Measurements from ENCODE around the gene ITGA3. TPM values are rescaled to one million over a fixed set of nuclear protein-coding genes. Genes with fewer than 3 reads are reported as not detected.

The ITGA3 gene
- total and polyA plus RNA-seq, 2 of the 13 experiments (the other 11 are each of a cell fraction or from before 2014, with no cell fraction given) = 0.48 to 0.69 TPM

DNA sequence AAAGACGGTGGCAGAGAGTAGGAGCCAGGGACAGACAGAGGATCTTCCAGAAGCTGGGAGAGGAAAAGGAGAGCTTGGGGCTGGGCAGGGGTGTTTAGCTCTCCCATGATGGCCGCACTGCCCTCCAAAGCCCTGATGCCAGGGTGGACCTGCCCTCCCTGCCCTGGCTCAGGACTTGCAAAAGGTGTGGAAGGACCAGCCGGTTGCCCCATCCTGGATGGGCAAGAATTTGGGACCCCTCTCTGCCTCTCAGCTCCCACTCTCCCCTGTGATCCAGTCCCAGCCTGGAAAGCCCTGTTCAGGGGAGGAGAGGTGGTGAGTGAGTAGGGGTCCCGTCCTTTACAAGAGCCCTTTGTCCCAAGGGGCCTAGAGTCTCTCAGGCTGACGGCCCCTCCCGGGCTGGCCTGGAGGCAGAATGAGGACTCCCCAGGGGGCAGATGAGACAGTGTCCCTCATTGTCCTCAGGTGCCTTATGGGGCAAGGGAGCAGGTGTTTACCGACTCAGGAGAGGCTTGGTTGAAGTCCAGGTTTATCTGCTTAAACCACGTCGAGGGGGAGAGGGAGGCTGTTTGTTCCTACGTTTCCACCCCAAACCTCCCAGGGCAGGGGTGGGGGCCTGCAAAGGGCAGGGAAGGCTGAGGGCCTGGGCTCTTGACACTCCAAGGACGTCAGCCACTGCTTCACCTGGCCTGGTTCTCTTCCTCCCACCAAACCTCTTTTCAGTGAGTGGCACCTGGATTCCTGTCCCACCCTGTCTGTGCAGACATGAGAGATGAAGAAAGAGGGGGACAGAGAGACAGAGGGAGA lies 19.3 kb upstream of the ITGA3 start (continued):
- TF ChIP-seq, protein P1, sequence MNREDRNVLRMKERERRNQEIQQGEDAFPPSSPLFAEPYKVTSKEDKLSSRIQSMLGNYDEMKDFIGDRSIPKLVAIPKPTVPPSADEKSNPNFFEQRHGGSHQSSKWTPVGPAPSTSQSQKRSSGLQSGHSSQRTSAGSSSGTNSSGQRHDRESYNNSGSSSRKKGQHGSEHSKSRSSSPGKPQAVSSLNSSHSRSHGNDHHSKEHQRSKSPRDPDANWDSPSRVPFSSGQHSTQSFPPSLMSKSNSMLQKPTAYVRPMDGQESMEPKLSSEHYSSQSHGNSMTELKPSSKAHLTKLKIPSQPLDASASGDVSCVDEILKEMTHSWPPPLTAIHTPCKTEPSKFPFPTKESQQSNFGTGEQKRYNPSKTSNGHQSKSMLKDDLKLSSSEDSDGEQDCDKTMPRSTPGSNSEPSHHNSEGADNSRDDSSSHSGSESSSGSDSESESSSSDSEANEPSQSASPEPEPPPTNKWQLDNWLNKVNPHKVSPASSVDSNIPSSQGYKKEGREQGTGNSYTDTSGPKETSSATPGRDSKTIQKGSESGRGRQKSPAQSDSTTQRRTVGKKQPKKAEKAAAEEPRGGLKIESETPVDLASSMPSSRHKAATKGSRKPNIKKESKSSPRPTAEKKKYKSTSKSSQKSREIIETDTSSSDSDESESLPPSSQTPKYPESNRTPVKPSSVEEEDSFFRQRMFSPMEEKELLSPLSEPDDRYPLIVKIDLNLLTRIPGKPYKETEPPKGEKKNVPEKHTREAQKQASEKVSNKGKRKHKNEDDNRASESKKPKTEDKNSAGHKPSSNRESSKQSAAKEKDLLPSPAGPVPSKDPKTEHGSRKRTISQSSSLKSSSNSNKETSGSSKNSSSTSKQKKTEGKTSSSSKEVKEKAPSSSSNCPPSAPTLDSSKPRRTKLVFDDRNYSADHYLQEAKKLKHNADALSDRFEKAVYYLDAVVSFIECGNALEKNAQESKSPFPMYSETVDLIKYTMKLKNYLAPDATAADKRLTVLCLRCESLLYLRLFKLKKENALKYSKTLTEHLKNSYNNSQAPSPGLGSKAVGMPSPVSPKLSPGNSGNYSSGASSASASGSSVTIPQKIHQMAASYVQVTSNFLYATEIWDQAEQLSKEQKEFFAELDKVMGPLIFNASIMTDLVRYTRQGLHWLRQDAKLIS (CRISPR knock-in tag; IDR thresholded peaks at IDR 0.05) = no peak
- no peak for TF ChIP-seq FOXA1 (IDR thresholded peaks at IDR 0.05)
- 0 out of 2 replicates have a peak, but pooled peaks have one; percentile 34 for TF ChIP-seq FOXA1 (CRISPR knock-in tag; IDR thresholded peaks at IDR 0.05)
- TF ChIP-seq HDAC6 (IDR thresholded peaks at IDR 0.05; ENCODE audit: low read depth, low read length) = no peak
- no peak for TF ChIP-seq ZNF678 (CRISPR knock-in tag; IDR thresholded peaks at IDR 0.05)
- TF ChIP-seq HNF4A (CRISPR knock-in tag; IDR thresholded peaks at IDR 0.05) = 0 out of 2 replicates have a peak, but pooled peaks have one; percentile 14

DNA sequence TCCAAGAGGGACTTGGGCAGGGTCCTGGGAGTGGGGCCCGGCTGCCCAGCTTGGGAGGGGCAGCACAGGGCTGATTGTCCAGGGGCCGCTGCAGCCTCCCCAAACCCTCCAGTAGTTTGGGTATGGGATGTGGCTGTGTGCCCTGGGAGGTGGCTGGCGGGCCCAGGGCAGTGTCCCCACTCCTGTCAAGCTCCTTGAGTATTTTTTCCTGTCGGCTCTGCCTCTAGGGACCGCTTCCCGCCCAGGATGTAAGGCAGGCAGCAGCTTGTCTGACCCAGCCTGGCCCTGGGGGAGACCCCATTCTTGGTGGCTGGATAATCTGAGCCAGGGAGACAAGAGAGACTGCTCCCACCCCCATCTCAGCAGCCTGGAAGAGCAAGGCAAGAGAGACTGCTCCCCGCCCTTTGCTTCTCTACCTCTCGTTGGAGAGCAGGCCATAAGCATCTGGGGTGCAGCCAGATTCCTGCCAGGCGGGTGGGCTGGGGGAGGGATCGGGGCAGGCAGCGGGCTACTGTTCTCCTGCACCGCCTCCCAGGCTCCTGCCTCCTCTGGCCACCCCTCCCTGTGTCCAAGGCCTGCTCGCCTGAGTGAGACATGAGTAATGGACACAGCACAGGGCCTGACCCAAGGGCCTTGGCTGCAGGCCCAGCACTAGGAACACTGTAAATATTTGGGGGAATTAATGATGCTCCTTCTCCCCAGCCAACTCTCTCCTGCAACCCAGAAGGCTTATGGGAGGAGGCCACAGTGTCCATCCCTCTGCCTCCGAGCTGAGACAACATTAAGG lies 18.4 kb upstream of the ITGA3 start:
- POLR2A ChIA-PET = no interaction called here
- BruUV-seq (replicated peaks) = no TSS peak
- no peak for DNase-seq (ENCODE audit: low spot score)
- FAIRE-seq = no peak
- no peaks in the 10 kb centered on the region for H4K20me1 ChIP-seq (ENCODE audit: insufficient read depth, low read length)
- 12% methylated on average over 8 of the region's 14 CpGs for WGBS (ENCODE audit: low lambda C conversion rate)
- peaks cover 0 to 9% of the 10 kb centered on the region in 2 experiments; a peak in 3 of 5 replicates for H3K27me3 ChIP-seq (ENCODE audit: control insufficient read depth in 1 of 2, insufficient read depth in 2 of 2, low read length in 2 of 2)
- intact Hi-C loops (cut with micrococcal nuclease; ENCODE audit: unreplicated experiment) (no loop called here), in situ Hi-C loops (cut with HindIII; ENCODE audit: extremely low pct_ligation_motif_present, low pct_unique_long_range_greater_than_20kb) (no loop called here)
- peak overlapping the region; percentile 33; the same call in 1 of the 2 replicates for H3K4me2 ChIP-seq (ENCODE audit: low read depth, low read length)
- no peaks in the 10 kb centered on the region for H3K9me3 ChIP-seq (ENCODE audit: low read length)
- H3K36me3 ChIP-seq (replicated peaks in 1 of 2; ENCODE audit: control insufficient read depth in 1 of 2, insufficient read depth in 2 of 2, low read length in 2 of 2) = no peaks in the 10 kb centered on the region
- no peak overlapping the region for H3K4me3 ChIP-seq (replicated peaks in 1 of 3; ENCODE audit: insufficient read depth in 1 of 3, low read depth in 2 of 3, low read length in 3 of 3)
- H3K4me1 ChIP-seq (ENCODE audit: insufficient read depth, low read length) = peaks cover 34% of the 10 kb centered on the region
- H3K27ac ChIP-seq (ENCODE audit: extremely low read length, insufficient read depth, low read length) = no peak overlapping the region
- no peak overlapping the region for H2AFZ ChIP-seq (ENCODE audit: low read length)
- ATAC-seq = peak; percentile 15
- no peaks in the 10 kb centered on the region for H3K79me2 ChIP-seq (ENCODE audit: insufficient read depth, low read length)
- CTCF ChIA-PET (ENCODE audit: low intra/inter-chr PET ratio, low total read pairs) = no interaction called here
- H3K9ac ChIP-seq (ENCODE audit: insufficient read depth, low read depth, low read length) = no peak overlapping the region
- TF ChIP-seq SNAPC2 (CRISPR knock-in tag; IDR thresholded peaks at IDR 0.05) (no peak), HHEX (CRISPR knock-in tag; IDR thresholded peaks at IDR 0.05) (no peak), ZNF652 (CRISPR knock-in tag; IDR thresholded peaks at IDR 0.05; ENCODE audit: borderline replicate concordance, low read depth) (no peak), ZNF615 (CRISPR knock-in tag; IDR thresholded peaks at IDR 0.05; ENCODE audit: borderline replicate concordance) (no peak), MYNN (CRISPR knock-in tag; IDR thresholded peaks at IDR 0.05; ENCODE audit: low read depth) (no peak), ATRX (CRISPR knock-in tag; IDR thresholded peaks at IDR 0.05; ENCODE audit: borderline replicate concordance) (no peak), TBX2 (CRISPR knock-in tag; IDR thresholded peaks at IDR 0.05; ENCODE audit: borderline replicate concordance) (no peak), ZSCAN9 (CRISPR knock-in tag; IDR thresholded peaks at IDR 0.05; ENCODE audit: borderline replicate concordance) (no peak)
- TF ChIP-seq, protein P2, sequence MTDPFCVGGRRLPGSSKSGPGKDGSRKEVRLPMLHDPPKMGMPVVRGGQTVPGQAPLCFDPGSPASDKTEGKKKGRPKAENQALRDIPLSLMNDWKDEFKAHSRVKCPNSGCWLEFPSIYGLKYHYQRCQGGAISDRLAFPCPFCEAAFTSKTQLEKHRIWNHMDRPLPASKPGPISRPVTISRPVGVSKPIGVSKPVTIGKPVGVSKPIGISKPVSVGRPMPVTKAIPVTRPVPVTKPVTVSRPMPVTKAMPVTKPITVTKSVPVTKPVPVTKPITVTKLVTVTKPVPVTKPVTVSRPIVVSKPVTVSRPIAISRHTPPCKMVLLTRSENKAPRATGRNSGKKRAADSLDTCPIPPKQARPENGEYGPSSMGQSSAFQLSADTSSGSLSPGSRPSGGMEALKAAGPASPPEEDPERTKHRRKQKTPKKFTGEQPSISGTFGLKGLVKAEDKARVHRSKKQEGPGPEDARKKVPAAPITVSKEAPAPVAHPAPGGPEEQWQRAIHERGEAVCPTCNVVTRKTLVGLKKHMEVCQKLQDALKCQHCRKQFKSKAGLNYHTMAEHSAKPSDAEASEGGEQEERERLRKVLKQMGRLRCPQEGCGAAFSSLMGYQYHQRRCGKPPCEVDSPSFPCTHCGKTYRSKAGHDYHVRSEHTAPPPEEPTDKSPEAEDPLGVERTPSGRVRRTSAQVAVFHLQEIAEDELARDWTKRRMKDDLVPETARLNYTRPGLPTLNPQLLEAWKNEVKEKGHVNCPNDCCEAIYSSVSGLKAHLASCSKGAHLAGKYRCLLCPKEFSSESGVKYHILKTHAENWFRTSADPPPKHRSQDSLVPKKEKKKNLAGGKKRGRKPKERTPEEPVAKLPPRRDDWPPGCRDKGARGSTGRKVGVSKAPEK (CRISPR knock-in tag; IDR thresholded peaks at IDR 0.05; ENCODE audit: borderline replicate concordance) = no peak
